ENCODE data around the gene POLQ.

DNA sequence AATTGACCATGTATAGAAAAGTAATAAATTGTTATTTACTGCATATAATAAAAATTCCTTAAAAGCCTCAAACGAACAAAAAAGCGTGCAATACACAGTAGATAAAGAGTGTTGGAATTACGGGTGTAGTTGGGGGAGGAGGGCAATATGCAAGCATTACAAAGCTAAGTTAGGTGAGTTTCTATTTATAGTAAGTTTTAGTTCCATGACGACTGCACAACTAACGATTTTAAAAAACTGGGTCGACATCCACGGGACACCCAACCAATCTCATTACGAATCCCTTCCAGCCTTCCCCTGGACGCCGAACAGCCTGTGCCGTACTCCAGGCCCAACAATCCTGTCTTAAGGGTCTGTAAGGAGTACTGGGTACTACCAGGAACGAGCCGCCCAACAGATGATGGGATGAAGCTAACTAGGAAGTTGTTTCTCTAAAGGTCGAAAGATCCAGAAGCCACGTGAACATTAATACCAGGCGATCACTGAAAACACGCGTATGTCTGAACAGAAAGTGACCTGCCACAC lies 677 bp downstream of the POLQ start:
- TF ChIP-seq POLR2AphosphoS5 (IDR thresholded peaks at IDR 0.05; ENCODE audit: low read depth, low read length) = no peak
- TF ChIP-seq, protein P1, sequence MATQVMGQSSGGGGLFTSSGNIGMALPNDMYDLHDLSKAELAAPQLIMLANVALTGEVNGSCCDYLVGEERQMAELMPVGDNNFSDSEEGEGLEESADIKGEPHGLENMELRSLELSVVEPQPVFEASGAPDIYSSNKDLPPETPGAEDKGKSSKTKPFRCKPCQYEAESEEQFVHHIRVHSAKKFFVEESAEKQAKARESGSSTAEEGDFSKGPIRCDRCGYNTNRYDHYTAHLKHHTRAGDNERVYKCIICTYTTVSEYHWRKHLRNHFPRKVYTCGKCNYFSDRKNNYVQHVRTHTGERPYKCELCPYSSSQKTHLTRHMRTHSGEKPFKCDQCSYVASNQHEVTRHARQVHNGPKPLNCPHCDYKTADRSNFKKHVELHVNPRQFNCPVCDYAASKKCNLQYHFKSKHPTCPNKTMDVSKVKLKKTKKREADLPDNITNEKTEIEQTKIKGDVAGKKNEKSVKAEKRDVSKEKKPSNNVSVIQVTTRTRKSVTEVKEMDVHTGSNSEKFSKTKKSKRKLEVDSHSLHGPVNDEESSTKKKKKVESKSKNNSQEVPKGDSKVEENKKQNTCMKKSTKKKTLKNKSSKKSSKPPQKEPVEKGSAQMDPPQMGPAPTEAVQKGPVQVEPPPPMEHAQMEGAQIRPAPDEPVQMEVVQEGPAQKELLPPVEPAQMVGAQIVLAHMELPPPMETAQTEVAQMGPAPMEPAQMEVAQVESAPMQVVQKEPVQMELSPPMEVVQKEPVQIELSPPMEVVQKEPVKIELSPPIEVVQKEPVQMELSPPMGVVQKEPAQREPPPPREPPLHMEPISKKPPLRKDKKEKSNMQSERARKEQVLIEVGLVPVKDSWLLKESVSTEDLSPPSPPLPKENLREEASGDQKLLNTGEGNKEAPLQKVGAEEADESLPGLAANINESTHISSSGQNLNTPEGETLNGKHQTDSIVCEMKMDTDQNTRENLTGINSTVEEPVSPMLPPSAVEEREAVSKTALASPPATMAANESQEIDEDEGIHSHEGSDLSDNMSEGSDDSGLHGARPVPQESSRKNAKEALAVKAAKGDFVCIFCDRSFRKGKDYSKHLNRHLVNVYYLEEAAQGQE (IDR thresholded peaks at IDR 0.05; ENCODE audit: insufficient read depth in 1 of 2, low read depth in 2 of 2, low read length in 2 of 2) = no peak
